ENCODE data around the gene TTC6.

The TTC6 gene

GRCh38 chr14:37625597-37626595 lies 30.5 kb downstream of the TTC6 start:
- DNase-seq (ENCODE audit: low read depth), result no peak

DNA sequence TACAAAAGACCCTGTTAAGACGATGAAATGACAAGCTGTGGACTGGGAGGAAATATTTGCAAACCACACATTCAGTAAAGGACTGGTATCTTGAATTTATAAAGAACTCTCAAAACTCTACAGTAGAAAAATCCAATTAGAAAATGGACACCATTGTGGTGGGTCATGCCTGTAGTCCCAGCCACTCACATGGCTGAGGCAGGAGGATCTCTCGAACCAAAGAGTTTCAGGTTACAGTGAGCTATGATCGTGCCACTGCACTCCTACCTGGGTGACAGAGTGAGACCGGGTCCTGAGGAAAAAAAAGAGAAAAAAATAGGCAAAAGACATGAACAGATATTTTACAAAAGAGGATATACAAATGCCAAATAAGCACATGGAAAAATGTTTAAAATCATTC lies 41.9 kb downstream of the TTC6 start:
- no peak for DNase-seq (ENCODE audit: low read depth)

- no peak for DNase-seq (ENCODE audit: low read depth)
Measured at GRCh38 chr14:37638599-37638998, 43.2 kb downstream of the TTC6 start.

GRCh38 chr14:37641117-37641516 lies 45.7 kb downstream of the TTC6 start:
- no peak for DNase-seq (ENCODE audit: low read depth)

DNA sequence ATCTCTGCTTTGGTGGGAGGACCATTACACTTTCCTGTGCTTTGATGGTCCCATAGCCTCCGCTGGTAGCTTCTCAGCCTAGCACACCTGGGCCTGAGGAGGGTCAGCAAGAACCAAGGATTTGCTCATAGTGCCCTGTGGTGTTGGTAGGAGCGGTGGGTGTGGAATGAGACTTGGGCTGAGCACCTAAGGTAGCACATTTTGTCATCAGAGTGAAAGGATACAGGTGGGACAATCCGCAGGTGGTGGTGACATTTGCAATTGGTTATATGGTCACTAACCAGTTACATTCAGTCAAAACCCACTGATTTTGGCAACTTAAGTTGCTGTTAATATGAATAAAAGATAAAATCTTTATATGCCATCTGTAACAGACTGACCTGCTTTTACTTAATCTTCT lies 46.7 kb downstream of the TTC6 start:
- DNase-seq (ENCODE audit: low read depth), result no peak

- no peak for DNase-seq (ENCODE audit: low read depth)
Measured at GRCh38 chr14:37643701-37644100, 48.3 kb downstream of the TTC6 start.

Measured in activated T-cell treated with anti-CD3 and anti-CD28 coated beads for 48 hours (primary cell).